ENCODE data around the gene LDB2. TPM values are rescaled to one million over a fixed set of nuclear protein-coding genes. Genes with fewer than 3 reads are reported as not detected.

The LDB2 gene
- total and polyA plus RNA-seq, 2 of the 8 experiments (the other 6 are each of a cell fraction or from before 2014, with no cell fraction given), result 57.0 to 140 TPM

DNA sequence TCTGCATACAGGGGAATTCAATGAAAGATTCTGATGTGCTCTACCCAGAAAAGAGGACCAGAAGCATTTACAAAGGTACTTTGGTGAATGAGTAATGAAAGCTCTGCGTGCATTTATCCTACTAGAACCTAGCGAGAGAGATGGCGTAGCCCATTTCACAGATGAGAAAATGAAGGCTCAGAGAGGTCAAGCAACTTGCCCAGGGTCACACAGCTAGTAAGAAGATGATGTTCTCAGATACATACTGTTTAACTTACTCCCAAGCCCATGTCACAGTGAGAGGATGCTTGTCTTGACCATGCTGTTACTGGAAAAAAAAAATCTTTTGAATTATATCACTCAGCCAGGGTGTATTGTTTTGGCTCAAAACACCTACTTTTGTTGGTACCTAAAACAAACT is 317.3 kb downstream of the LDB2 start:
- Histone ChIP-seq H2BK15ac (ENCODE audit: low read length) (no peak overlapping the region), H3K79me2 (ENCODE audit: control insufficient read depth in 1 of 2, insufficient read depth in 2 of 2, low read length in 2 of 2) (no peaks in the 10 kb centered on the region), H2BK12ac (ENCODE audit: low read depth, low read length) (no peak overlapping the region), H3K14ac (ENCODE audit: insufficient read length) (no peak overlapping the region), H2AK5ac (ENCODE audit: low read depth, low read length) (no peak overlapping the region), H3K79me1 (ENCODE audit: low read depth, low read length) (no peaks in the 10 kb centered on the region), H3K27me3 (replicated peaks in 1 of 4; ENCODE audit: control insufficient read depth in 3 of 4, extremely low read depth in 1 of 4, insufficient read depth in 3 of 4, low read length in 3 of 4) (no peaks in the 10 kb centered on the region), H4K91ac (replicated peaks; ENCODE audit: insufficient read length, low read length) (no peak overlapping the region), H3K23ac (ENCODE audit: insufficient read length) (no peak overlapping the region), H3K36me3 (ENCODE audit: control insufficient read depth in 2 of 4, insufficient read depth in 4 of 4, low read length in 3 of 4) (no peaks in the 10 kb centered on the region), H2BK20ac (ENCODE audit: low read length) (no peak overlapping the region), H3K56ac (replicated peaks; ENCODE audit: insufficient read length, low read depth, low read length) (no peak overlapping the region), H3K4ac (replicated peaks; ENCODE audit: insufficient read length, low read depth, low read length) (no peak overlapping the region), H3K18ac (ENCODE audit: extremely low read depth, low read length) (no peak overlapping the region), H4K20me1 (replicated peaks in 1 of 2; ENCODE audit: control insufficient read depth in 1 of 2, insufficient read depth in 2 of 2, low read length in 2 of 2) (no peaks in the 10 kb centered on the region), H2BK120ac (replicated peaks; ENCODE audit: low read depth, low read length) (no peak overlapping the region), H4K8ac (ENCODE audit: extremely low read depth, insufficient read depth, low read length) (no peak overlapping the region), H2BK5ac (ENCODE audit: low read depth, low read length) (no peak overlapping the region), H3K4me1 (replicated peaks in 1 of 4; ENCODE audit: control insufficient read depth in 3 of 4, insufficient read depth in 4 of 4, low read length in 3 of 4) (no peaks in the 10 kb centered on the region), H3K9ac (replicated peaks in 1 of 4; ENCODE audit: extremely low read depth in 1 of 4, low read depth in 3 of 4, low read length in 3 of 4) (no peak overlapping the region), H4K5ac (ENCODE audit: insufficient read length, low read depth, low read length) (no peak overlapping the region), H3K4me2 (ENCODE audit: insufficient read depth in 1 of 2, low read depth in 2 of 2, low read length in 2 of 2) (no peak overlapping the region), H3K9me3 (ENCODE audit: insufficient read depth in 2 of 2, low read depth in 1 of 2, low read length in 1 of 2) (no peaks in the 10 kb centered on the region), H3K4me3 (ENCODE audit: extremely low read depth in 1 of 4, insufficient read depth in 2 of 4, low read depth in 3 of 4, low read length in 4 of 4) (no peak overlapping the region), H3K27ac (ENCODE audit: low read depth, low read length) (no peak overlapping the region), H2AFZ (ENCODE audit: low read length) (no peak overlapping the region), H3K23me2 (ENCODE audit: low read depth, low read length) (no peaks in the 10 kb centered on the region)
- 85% methylated on average over 3 of the region's 3 CpGs; no CpG with 5 or more reads in 1 of the 2 experiments for WGBS, 2 experiments (ENCODE audit: extremely low coverage in 1 of 2, insufficient coverage in 1 of 2, insufficient read length in 1 of 2, insufficient replicate concordance in 2 of 2, low coverage in 1 of 2, low lambda C conversion rate in 2 of 2, missing lambda C conversion rate in 1 of 2)
- no peak for TF ChIP-seq SUZ12 (IDR thresholded peaks at IDR 0.05; ENCODE audit: low read length)
- TF ChIP-seq TAF7 (optimal IDR thresholded peaks at IDR 0.05; ENCODE audit: borderline replicate concordance, low read depth, low read length), result no peak
- TF ChIP-seq KDM1A (IDR thresholded peaks at IDR 0.05; ENCODE audit: borderline replicate concordance, low read length), result peak; percentile 54; the same call in 1 of the 2 replicates
- FAIRE-seq (no peak), DNase-seq (ENCODE audit: low read depth in 1 of 2, low spot score in 2 of 2) (no peak)
- ChIA-PET CTCF (ENCODE audit: partially characterized antibody) (interaction anchor here (1.0 to 1.4 kb wide), 5 partner anchors 9 to 150 kb away, joined by 3 to 8 read pairs (median 5); no protein-coding TSS in a partner anchor), POLR2A (ENCODE audit: partially characterized antibody) (interaction anchor here (0.7 kb wide), 1 partner anchor 656 kb away, joined by 3 read pairs; no protein-coding TSS in a partner anchor)

Data from H1 (cell line).